SKM-1 treated with dmso at 0.1 percent for 144 hours (cell line): Measurements from ENCODE around the gene HECTD3.
"Not testable (repeated sequence)": the region's sequence is repeated elsewhere in the genome, so short reads cannot be mapped to it uniquely, and the experiment has no call there.

Experiments
- DNase-seq: peaks from one replicate; lab custom pipeline; 2025; ENCODE audit not compliant: unreplicated experiment; lab: John Stamatoyannopoulos, UW

HECTD3 gene

DNA sequence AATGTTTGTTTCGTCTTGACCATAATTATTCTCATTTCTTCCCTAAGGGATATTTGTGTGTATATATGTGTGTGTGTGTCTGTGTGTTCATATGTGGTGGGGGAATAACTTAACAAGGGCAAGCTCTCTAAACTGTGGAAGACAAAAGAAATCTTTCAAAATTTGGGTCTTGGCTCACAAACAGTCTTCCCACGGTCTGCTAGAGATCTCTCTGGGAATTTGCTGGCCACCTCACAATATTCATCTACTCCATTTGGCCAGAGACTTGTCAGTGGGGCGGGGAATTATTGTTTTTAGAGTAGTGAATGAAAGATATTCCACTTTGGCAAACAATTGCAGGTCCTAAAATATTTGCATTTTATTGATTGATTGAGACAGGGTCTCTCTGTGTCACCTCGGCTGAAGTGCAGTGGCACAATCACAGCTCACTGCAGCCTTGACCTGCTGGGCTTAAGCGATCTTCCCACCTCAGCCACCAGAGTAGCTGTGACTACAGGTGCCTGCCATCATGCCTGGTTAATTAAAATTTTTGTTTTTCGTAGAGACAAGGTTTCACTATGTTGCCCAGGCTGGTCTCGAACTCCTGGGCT is 16.7 kb downstream of the HECTD3 start:
- no peak for DNase-seq

- DNase-seq: no peak
Measured at GRCh38 chr1:44988531-44989156, 22.5 kb downstream of the HECTD3 start.

DNA sequence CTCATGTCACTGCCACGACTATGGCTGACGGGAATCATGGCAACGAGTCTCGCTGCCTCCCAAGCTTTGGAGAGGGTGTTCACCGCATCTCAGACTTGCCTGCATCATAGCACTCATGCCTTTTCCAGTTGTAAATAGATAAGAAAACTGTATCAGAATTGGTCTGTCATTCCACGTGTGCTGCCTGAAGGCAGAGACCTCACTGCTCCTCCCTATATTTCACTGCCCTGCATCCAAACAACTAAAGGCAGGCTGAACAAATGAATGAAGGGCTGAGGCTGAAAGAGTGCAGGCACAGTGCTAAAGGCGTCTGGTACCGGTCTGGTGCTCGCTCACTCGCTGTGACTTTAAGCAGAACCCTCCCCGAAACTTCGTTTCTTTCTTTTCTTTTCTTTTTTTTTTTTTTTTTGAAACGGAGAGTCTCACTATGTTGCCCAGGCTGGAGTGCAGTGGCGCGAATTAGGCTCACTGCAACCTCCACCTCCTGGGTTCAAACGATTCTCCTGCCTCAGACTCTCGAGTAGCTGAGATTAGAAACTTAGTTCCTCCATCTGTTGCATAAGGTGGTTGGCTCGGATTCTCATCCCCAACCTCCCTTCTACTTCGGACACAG is 25.3 kb downstream of the HECTD3 start:
- DNase-seq: no peak

DNA sequence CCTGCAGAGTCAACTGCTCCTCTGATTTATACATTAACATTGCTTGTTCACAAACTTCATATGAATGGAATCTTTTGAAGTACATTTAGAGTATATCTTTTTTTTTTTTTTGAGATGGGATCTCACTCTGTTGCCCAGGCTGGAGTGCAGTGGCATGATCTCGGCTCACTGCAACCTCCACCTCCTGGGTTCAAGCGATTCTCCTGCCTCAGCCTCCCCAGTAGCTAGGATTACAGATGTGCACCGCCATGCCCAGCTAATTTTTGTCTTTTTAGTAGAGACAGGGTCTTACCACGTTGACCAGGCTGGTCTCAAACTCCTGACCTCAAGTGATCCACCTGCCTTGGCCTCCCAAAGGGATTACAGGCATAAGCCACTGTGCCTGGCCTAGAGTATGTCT is 33.8 kb downstream of the HECTD3 start:
- not testable (repeated sequence) for DNase-seq

DNA sequence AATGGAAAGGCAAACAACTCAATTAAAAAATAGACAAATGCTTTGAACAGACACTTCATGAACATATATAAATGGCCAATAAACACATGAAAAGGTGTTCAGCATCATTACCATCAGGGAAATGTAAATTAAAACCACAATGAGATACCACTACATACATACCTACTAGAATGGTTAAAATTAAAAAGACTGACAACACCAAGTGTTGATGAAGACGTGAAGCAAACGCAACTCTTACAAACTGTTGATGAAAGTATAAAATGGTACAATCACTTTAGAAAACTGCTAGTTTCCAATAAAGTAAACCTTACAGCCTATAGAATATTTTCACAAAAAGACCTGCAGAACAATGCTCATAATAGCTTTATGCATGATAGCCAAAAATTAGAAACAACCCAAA is 34.9 kb downstream of the HECTD3 start:
- DNase-seq: no peak

GRCh38 chr1:44973645-44974044 is 37.5 kb downstream of the HECTD3 start:
- no peak for DNase-seq

DNA sequence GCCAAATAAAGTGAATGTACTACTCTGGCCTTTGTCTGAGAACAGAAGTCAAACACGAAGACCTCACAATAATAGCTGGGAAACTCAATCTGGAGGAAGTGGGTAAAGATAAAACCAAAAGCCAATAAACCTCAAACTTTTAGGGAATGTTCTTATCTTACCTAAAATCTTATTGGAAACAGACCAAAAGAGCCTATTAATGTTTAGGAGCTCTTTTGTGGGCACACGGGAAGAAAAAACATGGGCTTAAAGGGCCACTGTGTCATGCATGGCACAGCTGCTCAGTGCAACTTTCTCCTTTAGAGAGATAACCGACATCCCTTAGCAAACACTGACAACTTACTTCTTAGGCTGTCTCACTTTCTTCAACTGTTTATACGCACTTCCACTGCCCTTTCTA is 40.8 kb downstream of the HECTD3 start:
- DNase-seq: no peak

GRCh38 chr1:44964396-44964795 is 46.7 kb downstream of the HECTD3 start:
- DNase-seq: no peak

GRCh38 chr1:44962729-44963128 is 48.4 kb downstream of the HECTD3 start:
- DNase-seq: no peak

GRCh38 chr1:44962022-44962421 is 49.1 kb downstream of the HECTD3 start:
- not testable (repeated sequence) for DNase-seq

DNA sequence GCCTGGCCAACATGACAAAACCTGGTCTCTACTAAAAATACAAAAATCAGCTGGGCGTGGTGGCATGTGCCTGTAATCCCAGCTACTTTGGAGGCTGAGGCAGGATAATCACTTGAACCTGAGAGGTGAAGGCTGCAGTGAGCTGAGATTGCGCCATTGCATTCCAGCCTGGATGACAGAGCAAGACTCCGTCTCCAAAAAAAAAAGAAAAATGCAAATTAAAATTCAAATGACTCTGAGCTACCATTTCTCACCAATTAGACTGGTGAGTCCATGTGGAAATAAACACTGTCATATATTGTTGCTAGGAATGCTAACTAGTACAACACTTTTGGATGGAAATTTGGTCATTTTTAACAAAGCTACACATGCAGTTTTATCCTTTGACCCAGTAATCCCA is 53.6 kb downstream of the HECTD3 start:
- not testable (repeated sequence) for DNase-seq

DNA sequence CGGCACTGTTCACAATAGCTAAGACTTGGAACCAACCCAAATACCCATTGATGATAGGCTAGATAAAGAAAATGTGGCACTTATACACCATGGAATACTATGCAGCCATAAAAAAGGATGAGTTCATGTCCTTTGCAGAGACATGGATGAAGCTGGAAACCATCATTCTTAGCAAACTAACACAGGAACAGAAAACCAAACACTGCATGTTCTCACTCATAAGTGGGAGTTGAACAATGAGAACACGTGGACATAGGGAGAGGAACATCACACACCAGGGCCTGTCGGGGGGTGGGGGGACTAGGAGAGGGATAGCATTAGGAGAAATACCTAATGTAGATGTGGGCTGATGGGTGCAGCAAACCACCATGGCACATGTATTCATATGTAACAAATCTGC is 55.0 kb downstream of the HECTD3 start:
- not testable (repeated sequence) for DNase-seq
